GM12874 (cell line): ENCODE results near the gene LARP6.

Experiments
- TF ChIP-seq, protein P1 (sequence below): IDR thresholded peaks from 2 replicates; pipeline ENCODE4 v1.5.1; 2011; ENCODE audit warnings: low read depth, mild to moderate bottlenecking, control low read depth, low read length, moderate library complexity; ENCODE audit not compliant: insufficient read depth

Gene LARP6

DNA sequence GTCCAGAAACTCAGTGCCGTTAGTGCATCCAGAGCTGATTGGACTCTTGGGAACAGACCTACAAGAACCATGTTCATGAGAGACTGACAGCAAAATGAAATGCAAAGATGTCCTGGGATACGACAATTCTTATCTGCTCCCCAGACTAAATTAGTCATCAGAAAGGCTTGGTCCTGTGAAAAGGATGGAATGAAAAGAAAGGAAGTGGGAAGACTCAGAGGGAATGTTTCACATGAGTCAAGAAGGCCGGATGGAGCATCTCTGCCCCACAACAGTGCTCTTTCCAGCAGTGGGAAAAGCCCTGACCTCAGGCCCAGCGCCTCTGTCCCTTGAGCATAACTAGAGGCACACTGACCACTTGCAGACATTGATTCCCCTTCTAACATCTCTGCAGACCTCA lies 51.3 kb downstream of the LARP6 start:
- TF ChIP-seq, protein P1, sequence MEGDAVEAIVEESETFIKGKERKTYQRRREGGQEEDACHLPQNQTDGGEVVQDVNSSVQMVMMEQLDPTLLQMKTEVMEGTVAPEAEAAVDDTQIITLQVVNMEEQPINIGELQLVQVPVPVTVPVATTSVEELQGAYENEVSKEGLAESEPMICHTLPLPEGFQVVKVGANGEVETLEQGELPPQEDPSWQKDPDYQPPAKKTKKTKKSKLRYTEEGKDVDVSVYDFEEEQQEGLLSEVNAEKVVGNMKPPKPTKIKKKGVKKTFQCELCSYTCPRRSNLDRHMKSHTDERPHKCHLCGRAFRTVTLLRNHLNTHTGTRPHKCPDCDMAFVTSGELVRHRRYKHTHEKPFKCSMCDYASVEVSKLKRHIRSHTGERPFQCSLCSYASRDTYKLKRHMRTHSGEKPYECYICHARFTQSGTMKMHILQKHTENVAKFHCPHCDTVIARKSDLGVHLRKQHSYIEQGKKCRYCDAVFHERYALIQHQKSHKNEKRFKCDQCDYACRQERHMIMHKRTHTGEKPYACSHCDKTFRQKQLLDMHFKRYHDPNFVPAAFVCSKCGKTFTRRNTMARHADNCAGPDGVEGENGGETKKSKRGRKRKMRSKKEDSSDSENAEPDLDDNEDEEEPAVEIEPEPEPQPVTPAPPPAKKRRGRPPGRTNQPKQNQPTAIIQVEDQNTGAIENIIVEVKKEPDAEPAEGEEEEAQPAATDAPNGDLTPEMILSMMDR, result no peak

DNA sequence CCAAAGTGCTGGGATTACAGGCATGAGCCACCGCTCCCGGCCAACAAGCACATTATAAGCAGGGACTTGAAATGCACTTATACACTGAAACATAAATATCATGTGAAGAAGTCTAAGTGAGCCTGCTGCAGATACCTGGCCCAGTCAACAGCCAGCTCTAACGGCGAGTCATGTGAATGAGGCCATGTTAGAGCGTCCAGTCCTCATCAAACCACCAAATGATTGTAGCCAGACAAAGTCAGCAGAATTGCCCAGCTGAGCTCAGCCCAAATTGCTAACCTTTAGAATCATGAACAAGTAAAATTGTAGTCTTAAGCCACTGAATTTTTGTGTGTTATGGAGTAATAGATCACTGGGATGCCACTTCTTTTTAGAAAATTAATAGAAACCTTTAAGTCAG lies 52.8 kb downstream of the LARP6 start:
- TF ChIP-seq, protein P1, result no peak

GRCh38 chr15:70799667-70800450 lies 54.1 kb downstream of the LARP6 start:
- TF ChIP-seq, protein P1, result no peak

- TF ChIP-seq, protein P1, result no peak
Observed at GRCh38 chr15:70797464-70797863, 56.5 kb downstream of the LARP6 start.

GRCh38 chr15:70796516-70797310 lies 57.2 kb downstream of the LARP6 start:
- TF ChIP-seq, protein P1, result no peak

- TF ChIP-seq, protein P1, result no peak
Observed at GRCh38 chr15:70795311-70795665, 58.7 kb downstream of the LARP6 start.

DNA sequence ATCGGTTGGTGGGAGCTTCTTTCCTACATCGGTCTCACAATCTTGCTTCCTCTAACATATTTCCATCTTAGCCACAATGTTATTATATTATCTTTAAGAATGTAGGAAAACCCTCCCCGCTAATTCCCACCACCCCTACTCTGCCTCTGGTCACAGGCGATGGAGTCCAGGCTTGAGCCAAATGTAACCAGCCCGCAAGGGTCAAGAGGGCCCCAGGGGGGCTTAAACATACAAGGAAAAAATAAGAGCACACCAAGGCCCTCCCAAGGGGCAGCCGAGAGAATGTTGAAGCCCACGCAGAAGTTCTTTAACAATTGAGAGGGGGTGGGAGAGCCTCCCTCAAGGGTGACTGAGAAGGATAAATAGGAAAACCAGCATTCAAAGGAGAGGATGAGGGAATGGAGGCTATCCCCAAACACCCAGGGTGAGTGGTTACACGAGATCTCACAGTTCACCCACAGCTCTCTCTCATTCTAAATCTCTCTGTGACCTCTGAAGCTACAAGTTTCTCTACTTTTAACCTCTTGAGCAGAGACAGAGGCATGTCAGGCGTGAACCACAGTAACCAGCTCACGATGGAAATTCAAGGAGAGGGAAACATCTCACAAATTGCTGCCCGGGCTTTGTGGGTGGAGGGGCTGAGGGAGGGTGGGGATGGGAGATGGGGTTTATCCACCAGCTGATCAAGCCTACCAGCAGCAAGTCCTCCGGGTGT lies 59.2 kb downstream of the LARP6 start:
- TF ChIP-seq, protein P1, result no peak
